Stimulated activated CD4-positive, alpha-beta T cell treated with anti-CD3 and anti-CD28 coated beads, Interleukin-4, amount 100 ng/mL, for 24 hours (primary cell): ENCODE results near the gene NR5A1.

Source experiments
- DNase-seq: peaks from one replicate; pipeline ENCODE4 v3.0.0-alpha.2; 2020

The NR5A1 gene

DNA sequence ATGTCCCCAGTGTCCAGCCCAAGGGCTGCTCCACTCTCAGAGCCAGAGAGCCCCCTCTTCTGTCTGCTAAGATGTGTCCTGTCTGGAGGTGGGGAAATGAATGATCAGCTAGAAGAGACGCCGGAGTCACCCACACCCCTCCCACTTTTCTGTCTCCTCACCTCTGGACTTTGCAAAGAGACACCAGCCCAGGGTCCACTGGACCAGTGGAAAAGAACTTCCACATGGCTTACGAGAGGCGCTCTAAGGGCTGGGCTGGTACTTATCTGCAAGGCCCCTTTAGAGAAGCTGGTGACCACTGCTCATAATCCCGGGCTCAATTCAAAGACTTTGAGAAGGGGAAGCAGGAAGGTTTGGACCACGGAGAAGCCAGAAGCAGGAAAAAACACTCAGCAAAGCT, 9.2 kb downstream of the NR5A1 start:
- no peak for DNase-seq

GRCh38 chr9:124497441-124497840, 9.8 kb downstream of the NR5A1 start:
- DNase-seq: no peak

- DNase-seq: no peak
Observed at GRCh38 chr9:124496463-124496862, 10.7 kb downstream of the NR5A1 start.

GRCh38 chr9:124496075-124496449, 11.1 kb downstream of the NR5A1 start:
- no peak for DNase-seq

GRCh38 chr9:124495126-124496074, 11.8 kb downstream of the NR5A1 start:
- no peak for DNase-seq

- DNase-seq: no peak
Observed at GRCh38 chr9:124493794-124494479, 13.3 kb downstream of the NR5A1 start.

- DNase-seq: no peak
Observed at GRCh38 chr9:124493218-124493617, 14.0 kb downstream of the NR5A1 start.

GRCh38 chr9:124492818-124493217, 14.4 kb downstream of the NR5A1 start:
- DNase-seq: no peak

- DNase-seq: no peak
Observed at GRCh38 chr9:124491049-124491975, 15.9 kb downstream of the NR5A1 start.

- DNase-seq: no peak
Observed at GRCh38 chr9:124490004-124490403, 17.2 kb downstream of the NR5A1 start.

- DNase-seq: no peak
Observed at GRCh38 chr9:124489222-124489621, 18.0 kb downstream of the NR5A1 start.

DNA sequence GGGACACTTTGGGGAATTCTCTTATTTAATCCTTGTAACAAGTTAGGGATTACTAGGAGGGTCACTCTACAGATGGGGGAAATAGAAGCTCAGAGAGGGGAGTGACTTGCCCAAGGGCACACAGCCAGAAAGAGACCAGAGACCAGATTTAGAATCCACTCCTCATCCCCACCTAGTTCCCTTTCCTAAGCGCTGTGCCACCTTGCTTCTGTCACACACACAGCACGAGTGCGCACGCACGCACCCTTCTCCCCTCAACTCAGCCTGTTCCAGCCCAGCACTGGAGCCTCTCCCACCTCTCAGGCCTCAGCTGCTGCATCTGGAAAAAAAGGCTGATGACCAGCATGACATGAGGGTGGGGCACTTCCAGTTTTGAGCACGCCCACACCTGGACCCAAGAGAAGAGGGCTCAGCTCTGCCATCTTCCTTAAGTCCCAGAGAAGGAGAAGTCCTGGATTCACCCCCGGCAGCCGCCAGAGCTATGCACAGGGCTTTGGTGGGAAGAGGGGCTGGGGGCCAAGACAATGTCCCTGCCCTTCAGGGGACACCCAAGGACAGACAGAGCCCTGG, 18.5 kb downstream of the NR5A1 start:
- no peak for DNase-seq

DNA sequence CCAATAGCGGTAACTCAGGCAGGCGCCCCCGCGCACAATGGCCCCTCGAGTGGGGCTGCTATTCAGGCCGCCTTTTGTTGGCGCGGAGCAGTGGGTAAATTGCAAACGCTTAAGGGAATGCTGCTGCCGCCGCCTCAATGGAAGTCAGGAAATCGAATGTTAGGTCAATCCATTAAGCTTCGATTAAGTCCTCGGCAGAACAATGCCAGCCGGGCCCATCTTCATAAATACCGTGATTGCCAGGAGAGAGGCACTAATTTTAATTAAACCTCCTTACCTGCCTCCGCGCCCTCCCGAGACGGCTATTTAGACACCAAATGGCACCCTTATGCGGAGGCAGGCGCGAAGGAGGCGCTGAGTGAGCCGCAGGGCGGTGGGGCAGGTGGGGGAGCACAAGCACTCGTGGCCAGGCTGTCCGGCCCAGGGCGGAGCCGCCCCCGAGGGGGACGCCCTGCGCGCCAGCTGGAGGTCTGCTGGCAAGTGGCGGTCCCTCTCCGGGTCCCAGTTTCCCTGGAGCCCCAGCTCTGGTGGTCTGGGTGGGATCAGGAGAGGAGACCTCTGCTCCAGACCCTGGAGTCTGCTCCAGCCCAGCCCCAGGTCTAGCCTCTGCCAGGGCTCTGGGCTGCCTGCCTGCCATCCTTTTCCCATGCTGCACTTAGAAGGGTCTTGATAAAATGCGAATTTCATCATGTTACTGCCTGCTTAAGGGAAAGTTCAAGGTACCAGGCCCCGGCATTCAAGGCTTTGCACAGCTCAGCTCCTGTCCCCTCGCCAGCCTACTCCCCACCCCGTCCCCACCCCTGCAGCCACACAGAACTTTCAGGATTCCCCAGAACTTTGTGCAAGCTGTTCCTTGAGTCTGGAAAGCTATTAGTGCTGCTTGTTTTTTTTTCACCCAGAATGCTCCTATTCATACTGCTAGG, 19.7 kb downstream of the NR5A1 start:
- DNase-seq: no peak

GRCh38 chr9:124486778-124487259, 20.4 kb downstream of the NR5A1 start:
- no peak for DNase-seq

DNA sequence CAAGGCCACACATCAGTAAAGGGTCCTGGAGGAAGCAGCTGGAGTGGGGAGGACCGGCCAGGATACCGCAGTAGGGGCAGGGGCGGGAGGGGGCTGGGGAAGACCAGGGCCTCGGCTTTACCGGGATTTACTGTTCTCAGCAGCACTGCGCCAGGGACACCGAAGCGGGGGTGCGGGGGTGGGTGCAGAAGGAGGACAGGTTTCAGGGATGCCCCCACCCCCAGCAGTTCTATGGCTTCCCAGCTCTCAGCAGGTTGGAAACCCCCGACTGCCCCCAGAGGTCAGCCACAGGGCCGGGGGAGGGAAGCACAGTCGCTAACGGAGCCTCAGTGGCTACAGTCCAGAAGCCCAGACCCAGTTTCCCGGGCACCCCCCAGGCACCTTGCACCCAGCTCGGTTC, 21.3 kb downstream of the NR5A1 start:
- DNase-seq: no peak

DNA sequence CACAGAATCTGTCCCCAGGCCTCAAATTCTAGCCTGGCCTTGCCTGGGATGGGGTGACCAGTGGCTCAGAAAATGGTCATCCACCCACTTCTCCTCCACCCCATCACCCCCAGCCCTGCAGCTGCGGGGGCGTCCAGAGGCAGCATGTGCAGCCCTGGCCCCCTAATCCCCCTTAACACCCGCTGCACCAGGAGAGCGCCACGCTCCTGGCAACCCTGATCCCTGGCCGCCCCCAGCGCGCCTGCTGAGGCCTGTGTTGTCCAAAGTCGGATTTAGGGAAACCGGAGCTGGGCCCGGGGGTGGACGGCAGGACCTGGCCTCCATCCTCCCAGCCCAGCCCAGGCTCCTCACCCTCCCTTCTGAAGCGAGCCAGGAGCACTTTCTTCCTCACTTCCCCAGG, 22.0 kb downstream of the NR5A1 start:
- no peak for DNase-seq

DNA sequence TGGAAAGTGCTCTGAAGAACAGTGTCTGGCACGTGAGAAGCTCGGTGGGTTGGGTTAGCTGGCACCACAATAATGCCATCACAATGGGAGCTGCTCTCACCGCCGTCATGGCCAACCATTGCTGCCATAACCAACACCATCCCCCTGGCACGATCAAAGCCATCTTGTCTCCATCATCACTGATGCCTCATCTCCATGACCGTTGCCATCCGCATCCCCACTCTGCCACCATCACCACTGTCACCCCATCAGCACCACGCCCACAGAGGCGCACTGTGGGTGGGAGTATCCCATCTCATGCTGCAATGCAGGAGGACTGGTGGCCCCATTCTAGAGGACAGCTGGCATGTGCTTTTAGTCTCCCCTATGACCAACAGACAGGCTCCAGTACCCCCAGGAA, 23.7 kb downstream of the NR5A1 start:
- DNase-seq: no peak

- no peak for DNase-seq
Observed at GRCh38 chr9:124482431-124483031, 24.7 kb downstream of the NR5A1 start.

GRCh38 chr9:124481115-124481514, 26.1 kb downstream of the NR5A1 start:
- DNase-seq: no peak

- no peak for DNase-seq
Observed at GRCh38 chr9:124480621-124480981, 26.6 kb downstream of the NR5A1 start.

DNA sequence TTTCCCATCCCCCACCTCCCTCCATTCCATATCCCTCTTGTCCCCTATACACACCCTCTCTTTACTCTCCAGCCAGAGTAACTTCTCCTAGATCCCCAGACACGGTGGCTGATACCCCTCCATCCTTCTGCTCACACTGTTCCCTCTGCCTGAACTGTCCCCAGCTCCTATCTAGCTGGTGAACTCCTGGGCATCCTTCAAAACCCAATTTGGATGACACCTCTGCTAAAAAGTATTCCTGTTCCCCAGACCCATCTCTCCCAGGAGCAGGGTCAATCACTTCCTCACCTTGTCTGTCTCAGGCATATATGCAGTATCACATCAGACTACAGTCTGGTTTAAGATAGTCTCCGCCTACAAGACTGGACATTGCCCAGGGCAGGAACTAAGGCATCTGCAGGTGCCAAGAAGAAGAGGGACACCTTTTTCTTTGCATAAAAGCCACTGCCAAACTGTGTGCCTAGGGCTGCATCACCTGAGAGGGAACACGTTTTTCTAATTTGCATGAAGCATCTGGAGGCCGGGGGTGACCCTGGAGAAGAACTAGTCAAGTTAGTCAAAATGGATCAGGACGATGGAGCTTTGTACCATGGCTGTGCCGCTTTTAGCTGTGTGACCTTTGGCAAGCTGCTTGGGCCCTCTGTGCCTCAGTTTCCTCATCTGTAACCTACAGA, 27.1 kb downstream of the NR5A1 start:
- DNase-seq: no peak
